Coronary artery (tissue), 2 donors: ENCODE data around the gene ORC6.
"Not testable (repeated sequence)": the region's sequence is repeated elsewhere in the genome, so short reads cannot be mapped to it uniquely, and the experiment has no call there.

ENCODE experiments used
- DNase-seq: peaks from one replicate; pipeline ENCODE4 v3.0.0-alpha.2; 2017; ENCODE audit warnings: low spot score
- H3K27ac ChIP-seq, 2 donors: fragments of 200-600 bp; sonication (generic); one replicate each; pipeline ENCODE4 v1.5.1; 2016 to 2019
- H3K4me3 ChIP-seq: fragments of 200-600 bp; sonication (generic); 2 replicates; pipeline ENCODE4 v1.5.1; 2016; ENCODE audit warnings: mild to moderate bottlenecking, moderate library complexity
- CTCF ChIP-seq: fragments of 200-600 bp; sonication (generic); IDR thresholded peaks from one replicate; pipeline ENCODE4 v1.5.1; 2019; ENCODE audit warnings: antibody characterized with exemption

Gene ORC6

GRCh38 chr16:46662123-46662522 lies 27.3 kb upstream of the ORC6 start:
- Histone ChIP-seq H3K27ac (no peak overlapping the region), H3K4me3 (no peak overlapping the region)
- no peak for DNase-seq
- TF ChIP-seq CTCF = no peak

DNA sequence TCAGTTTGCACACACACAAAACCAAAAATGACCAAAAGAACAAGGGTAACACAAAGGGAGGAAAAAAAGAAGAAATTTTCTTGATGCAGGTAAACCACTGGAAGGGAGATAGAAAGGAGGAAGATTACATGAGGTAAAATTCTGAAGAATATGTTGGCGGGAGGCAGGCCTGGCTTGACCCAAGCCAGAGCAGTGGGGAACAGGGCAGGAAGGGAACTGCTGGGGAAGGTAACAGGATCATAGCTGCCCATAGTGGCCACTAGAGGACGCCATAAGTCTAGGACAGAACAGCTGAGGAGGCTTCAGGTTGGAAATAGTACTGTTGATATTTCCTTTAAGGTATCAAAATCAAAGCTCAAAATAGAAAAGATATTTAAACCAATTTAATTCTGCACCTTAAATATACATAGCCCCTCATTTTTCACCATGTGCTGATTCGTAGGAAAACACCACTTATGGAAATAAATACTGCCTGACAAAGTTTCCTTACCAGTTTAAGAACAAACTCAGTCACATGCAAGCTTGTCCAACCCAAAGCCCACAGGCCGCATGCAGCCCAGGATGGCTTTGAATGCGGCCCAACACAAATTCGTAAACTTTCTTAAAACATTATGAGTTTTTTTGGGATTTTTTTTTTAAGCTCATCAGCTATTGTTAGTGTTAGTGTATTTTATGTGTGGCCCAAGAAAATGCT lies 16.0 kb upstream of the ORC6 start:
- DNase-seq = no peak

GRCh38 chr16:46677943-46678342 lies 11.5 kb upstream of the ORC6 start:
- not testable (repeated sequence) for H3K4me3 ChIP-seq, DNase-seq, H3K27ac ChIP-seq

More for the DNA sequence above, 16.0 kb upstream of the ORC6 start:
- H3K27ac ChIP-seq = no peak overlapping the region
- no peak overlapping the region for H3K4me3 ChIP-seq
- peak; percentile 40 for TF ChIP-seq CTCF

DNA sequence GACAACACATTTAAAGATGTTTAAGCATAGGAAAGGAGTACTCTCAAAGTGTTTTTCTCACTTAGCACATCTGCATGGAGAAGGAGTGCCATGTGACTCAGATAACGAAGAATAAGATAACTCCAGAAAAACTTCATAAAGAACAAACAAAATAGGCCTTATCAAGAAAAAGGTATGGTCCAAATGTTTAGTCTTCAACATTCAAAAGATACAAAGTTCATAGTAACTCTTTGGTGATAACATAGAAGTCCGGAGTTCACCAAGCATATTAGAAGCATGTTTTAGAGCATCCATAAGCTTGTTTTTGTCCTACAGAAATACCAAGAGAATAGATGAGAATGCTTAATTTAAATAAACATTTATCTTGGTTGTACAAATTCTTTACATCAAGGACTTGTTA lies 7.6 kb upstream of the ORC6 start:
- H3K27ac ChIP-seq, DNase-seq, H3K4me3 ChIP-seq: not testable (repeated sequence)

DNA sequence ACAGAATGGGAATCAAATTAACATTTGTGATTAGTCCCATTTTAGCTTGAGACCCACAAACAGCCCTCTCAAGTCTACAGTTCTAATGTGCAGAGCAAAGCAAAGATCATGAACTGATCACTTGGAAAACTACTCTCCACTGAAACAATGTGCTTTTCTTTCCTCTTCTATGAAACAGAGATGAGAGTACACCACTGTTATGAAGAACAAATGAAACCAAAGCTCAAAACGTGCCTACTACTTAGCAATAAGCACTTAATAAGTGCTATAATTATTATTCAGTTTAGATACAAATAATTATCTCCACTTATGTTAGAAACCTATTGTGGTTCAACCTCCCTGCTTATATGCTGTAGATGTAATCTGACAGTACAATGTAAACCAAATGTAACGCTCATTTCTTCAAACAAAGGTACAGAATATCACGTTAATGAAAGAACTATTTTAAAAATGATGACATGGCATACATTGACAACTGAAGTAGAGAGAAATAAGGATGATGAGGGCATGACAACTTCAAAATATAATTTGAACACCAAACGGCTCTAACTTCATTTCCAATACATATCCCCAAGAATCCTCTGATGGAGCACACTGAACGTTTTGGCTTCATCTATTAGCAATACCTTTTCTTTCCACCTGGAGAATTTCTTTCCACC lies 2.5 kb upstream of the ORC6 start:
- peak overlapping the region; percentile 98 for H3K4me3 ChIP-seq
- no peak overlapping the region for H3K27ac ChIP-seq
- no peak for DNase-seq
- no peak for TF ChIP-seq CTCF

- TF ChIP-seq CTCF = no peak
- peak overlapping the region; percentile 98 for H3K4me3 ChIP-seq
- DNase-seq = no peak
- no peak overlapping the region for H3K27ac ChIP-seq
Observed at GRCh38 chr16:46687486-46687885, 2.0 kb upstream of the ORC6 start.

GRCh38 chr16:46688101-46688653 lies 1.3 kb upstream of the ORC6 start:
- H3K27ac ChIP-seq = peak overlapping the region; percentile 73 to 96
- peak overlapping the region; percentile 98 for H3K4me3 ChIP-seq
- TF ChIP-seq CTCF = no peak
- no peak for DNase-seq
